NCI-H510A treated with DMSO at 0.1 percent for 48 hours (cell line): ENCODE data around the gene DUSP7.

Experiments
- DNase-seq: peaks from one replicate; lab custom pipeline; 2025; lab: John Stamatoyannopoulos, UW

DUSP7 gene

DNA sequence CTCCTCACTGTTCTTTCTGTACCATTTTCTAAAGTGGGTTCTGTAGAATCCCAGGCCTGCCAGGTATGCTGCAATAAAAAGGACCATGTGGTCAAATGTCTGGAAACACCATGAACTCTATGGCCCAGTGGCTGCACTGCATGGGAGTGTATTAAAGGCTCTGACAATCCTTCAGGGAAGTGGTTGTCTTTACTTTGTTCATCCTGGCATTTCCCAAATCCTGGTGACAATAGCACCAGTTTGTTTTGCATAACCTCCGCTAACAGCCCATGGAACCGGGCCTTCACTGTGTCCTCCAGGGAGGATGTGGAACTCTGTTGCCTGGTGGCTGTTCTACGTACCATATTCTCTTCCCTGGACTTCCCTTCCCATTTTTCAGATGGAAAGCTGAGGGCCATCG is 11.2 kb upstream of the DUSP7 start:
- DNase-seq: no peak

GRCh38 chr3:52067046-52067445 is 10.7 kb upstream of the DUSP7 start:
- DNase-seq: no peak

GRCh38 chr3:52065264-52065756 is 8.9 kb upstream of the DUSP7 start:
- no peak for DNase-seq

DNA sequence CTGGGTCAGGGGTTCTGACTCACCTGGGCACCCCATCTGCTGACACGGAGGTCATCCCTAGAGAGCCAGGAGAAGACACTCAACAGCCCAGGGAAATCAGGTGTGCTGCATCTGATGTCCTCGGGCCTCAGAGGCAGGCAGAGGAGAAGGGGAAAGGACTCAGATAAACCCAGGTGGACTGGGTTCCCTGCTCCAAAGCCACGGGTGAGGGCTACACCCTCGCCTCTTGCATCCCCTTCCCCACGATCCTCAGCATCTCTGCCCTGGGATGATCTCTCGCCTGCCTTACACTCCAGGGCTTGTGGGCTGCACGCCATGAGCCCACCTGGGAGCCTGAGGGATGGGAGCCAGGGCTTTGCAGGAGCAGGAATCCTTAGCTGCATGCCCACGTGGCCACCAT is 8.2 kb upstream of the DUSP7 start:
- DNase-seq: no peak

DNA sequence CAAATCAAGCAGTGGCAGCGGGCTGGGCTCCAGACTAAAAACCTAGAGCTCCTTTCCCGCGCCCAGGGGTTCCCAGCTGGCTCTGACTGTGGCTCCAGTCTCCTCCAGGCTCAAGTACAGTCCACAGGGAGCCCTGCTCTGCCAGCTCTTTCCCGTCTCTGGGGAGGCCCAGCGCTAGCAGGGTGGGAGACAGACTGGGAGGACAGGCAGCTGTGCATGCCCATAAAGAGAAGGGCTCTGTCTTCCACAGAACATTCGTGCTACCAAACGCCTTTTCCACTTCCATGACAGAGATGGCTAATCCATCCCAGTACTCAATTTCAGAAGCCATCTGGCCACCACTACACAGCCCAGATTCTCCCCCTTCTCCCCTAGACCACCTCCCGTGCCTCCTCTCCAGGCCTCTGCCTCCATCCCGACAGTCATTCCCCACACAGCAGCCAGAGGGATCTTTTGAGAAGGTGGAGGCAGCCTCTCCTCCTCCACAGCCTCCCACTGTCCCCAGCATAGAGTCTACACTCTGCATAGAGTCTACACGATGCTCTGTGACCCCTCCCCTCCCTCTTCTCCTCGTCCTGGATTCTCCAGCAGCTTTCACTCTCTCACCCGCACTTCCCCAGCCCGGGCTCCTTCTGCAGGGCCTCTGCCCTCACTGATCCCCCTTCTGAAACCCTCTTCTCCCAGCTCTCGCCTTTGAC is 6.8 kb upstream of the DUSP7 start:
- DNase-seq: no peak

DNA sequence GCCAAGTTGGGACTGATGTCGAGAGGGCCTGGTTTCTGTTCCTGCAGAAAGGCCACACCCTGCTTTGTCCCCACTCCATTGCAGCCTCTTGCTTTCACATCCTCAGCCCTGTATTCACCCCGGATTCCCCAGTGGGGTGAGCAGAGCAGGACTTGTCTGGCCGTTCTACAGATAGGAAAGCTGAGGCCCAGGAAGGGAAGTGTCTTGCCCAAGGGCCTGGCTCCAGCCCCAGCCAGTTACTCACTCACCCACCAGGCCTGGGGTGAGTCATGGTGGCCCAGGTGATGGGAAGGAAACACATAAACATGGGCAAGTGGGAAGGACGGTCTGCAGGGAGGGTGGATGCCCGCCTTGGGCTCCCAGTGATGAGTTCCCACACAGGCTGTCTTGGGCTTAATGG is 6.1 kb upstream of the DUSP7 start:
- DNase-seq: no peak

GRCh38 chr3:52061121-52061910 is 4.9 kb upstream of the DUSP7 start:
- no peak for DNase-seq

DNA sequence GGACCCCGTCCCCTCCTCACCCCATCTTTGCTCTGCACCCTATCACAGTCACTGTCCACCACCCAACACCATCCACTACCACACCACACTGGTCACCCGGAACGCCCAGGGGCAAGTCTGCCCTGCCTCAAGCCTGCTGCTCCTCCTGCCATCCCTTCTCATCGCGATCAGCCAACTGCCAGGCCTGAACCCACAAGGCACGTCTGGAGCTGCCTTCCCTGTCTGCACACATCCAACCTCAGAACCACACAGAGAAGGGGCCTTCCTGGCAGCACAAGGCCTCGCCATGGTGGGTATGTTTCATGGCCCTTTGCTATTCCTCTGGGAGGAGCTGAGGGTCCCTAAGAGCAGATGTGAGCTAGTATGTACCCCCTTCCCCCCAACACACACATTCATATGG is 3.4 kb upstream of the DUSP7 start:
- DNase-seq: no peak

DNA sequence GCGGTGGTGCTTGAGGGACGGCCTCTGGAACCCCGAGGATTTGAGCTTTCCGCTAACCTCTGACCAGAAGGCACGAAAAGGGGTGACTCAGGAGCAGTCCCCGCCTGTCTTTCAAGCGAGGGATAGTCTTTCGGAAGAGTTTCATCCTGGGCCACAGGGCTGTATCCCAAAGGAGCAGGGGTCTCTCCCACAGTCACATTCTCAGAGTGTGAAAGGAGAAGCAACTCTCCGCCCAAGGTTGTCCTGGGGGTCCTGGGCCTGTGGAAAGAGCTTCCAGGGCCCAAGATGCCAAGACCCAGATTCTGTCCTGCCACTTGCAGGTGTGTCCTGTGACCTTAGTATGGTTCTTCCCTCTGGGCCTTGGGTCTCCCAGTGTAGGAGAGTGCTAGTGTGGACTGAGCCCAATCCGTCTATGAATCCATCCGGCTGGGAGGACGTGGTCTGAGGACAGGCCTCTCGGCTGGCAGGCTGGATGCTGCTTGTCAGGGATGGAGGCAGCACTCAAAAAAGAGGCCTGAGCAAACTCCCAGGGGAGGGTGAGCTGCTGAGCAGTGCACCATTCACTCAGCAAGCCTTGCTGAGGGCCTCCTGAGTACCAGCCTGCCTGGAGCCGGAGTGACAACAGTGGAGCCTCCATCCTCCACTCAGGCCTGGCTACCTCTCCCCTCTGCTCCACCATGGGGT is 1.6 kb upstream of the DUSP7 start:
- no peak for DNase-seq

GRCh38 chr3:52056968-52057811 is 819 bp upstream of the DUSP7 start:
- DNase-seq: peak; percentile 96

GRCh38 chr3:52055537-52056351 is 627 bp downstream of the DUSP7 start:
- no peak for DNase-seq

GRCh38 chr3:52054661-52055511 is 1.5 kb downstream of the DUSP7 start:
- DNase-seq: no peak

DNA sequence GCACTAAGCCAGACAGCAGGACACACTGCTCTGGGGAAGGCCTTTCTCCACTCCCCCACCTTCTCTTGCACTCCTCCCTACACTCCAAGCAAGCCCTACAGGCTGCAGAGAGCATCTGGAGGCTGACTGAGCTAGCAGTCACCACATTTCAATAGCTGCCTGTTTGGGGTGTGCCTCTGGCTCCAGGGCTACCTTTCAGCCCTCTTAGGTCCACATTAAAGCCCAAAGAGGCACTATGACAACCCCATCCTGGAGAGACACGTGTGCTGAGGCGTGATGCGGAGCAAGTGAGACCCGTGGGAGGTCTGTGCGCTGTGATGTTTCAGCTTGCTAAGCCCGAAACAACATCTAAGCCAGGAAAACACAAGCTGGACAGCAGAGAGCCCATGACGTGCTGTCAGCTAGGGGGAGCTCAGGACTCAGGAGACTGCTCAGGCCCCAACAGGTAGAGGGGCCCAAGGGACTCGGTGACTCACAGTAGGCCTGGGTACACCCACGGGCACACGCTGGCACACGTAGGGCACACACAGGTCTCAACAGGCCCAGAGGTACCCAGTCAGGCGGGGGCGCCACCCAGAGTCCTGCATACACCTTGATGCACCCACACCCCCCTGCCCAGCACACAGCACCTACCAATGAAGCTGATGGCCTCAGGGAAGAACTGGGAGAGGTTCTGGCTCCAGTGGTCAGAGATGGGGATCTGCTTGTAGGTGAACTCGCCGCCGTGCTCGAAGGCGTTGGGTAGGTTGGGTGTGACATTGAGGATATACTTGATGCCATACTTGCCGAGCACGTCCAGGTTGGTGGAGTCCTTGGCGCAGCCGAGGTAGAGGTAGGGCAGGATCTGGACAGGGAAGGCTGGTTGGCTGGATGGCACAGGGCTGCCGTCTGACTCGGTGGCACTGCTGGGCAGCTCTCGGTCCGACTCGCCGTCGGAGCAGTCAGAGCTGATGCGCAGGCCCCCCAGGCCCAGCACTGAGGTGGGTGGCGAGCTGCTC is 2.8 kb downstream of the DUSP7 start:
- DNase-seq: no peak

- DNase-seq: peak; percentile 9
Observed at GRCh38 chr3:52052831-52053306, 3.5 kb downstream of the DUSP7 start.

GRCh38 chr3:52051444-52051843 is 4.9 kb downstream of the DUSP7 start:
- DNase-seq: no peak

- DNase-seq: no peak
Observed at GRCh38 chr3:52050571-52050970, 5.8 kb downstream of the DUSP7 start.

- DNase-seq: no peak
Observed at GRCh38 chr3:52049503-52049902, 6.9 kb downstream of the DUSP7 start.

GRCh38 chr3:52047295-52047960 is 8.9 kb downstream of the DUSP7 start:
- DNase-seq: no peak
